ENCODE data around the gene ASRGL1.

- TF ChIP-seq EP300 (IDR thresholded peaks at IDR 0.05): no peak
- no peak for TF ChIP-seq SMC3 (IDR thresholded peaks at IDR 0.05)
- no peak for TF ChIP-seq RFX5 (IDR thresholded peaks at IDR 0.05)
- TF ChIP-seq MAX (IDR thresholded peaks at IDR 0.05): no peak
- no peak for TF ChIP-seq CTCF (IDR thresholded peaks at IDR 0.05)
- TF ChIP-seq EHF (CRISPR knock-in tag; IDR thresholded peaks at IDR 0.05): no peak
- TF ChIP-seq CHD2 (IDR thresholded peaks at IDR 0.05; ENCODE audit: low read length, partially characterized antibody): no peak
- no peak for TF ChIP-seq USF2 (IDR thresholded peaks at IDR 0.05)
- no peak for TF ChIP-seq MYC (IDR thresholded peaks at IDR 0.05; ENCODE audit: borderline replicate concordance, low read length)
- no peak for TF ChIP-seq ZSCAN20 (CRISPR knock-in tag; IDR thresholded peaks at IDR 0.05)
- TF ChIP-seq EHMT2 (IDR thresholded peaks at IDR 0.05; ENCODE audit: low read depth): no peak
- no peak for TF ChIP-seq POLR2A (IDR thresholded peaks at IDR 0.05; ENCODE audit: low read length)
These were observed 7.0 kb downstream of the ASRGL1 start for GRCh38 chr11:62344210-62344609.

Measured in A549 (cell line).